ENCODE results near the gene GPATCH8.

- no peak for TF ChIP-seq EZH2 (IDR thresholded peaks at IDR 0.05; ENCODE audit: low read length, missing control alignments)
- TF ChIP-seq, protein P1, sequence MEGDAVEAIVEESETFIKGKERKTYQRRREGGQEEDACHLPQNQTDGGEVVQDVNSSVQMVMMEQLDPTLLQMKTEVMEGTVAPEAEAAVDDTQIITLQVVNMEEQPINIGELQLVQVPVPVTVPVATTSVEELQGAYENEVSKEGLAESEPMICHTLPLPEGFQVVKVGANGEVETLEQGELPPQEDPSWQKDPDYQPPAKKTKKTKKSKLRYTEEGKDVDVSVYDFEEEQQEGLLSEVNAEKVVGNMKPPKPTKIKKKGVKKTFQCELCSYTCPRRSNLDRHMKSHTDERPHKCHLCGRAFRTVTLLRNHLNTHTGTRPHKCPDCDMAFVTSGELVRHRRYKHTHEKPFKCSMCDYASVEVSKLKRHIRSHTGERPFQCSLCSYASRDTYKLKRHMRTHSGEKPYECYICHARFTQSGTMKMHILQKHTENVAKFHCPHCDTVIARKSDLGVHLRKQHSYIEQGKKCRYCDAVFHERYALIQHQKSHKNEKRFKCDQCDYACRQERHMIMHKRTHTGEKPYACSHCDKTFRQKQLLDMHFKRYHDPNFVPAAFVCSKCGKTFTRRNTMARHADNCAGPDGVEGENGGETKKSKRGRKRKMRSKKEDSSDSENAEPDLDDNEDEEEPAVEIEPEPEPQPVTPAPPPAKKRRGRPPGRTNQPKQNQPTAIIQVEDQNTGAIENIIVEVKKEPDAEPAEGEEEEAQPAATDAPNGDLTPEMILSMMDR (conservative IDR thresholded peaks at IDR 0.05 in 1 of 2, IDR thresholded peaks at IDR 0.05 in 1 of 2; ENCODE audit: low read depth in 1 of 2, low read length in 2 of 2): no peak
Measured at GRCh38 chr17:44374306-44375195, 128.7 kb downstream of the GPATCH8 start.

All from fibroblast of lung (primary cell).